ENCODE results near the gene ADH1B. TPM values are rescaled to one million over a fixed set of nuclear protein-coding genes. Genes with fewer than 3 reads are reported as not detected.
"Not testable (repeated sequence)": the region's sequence is repeated elsewhere in the genome, so short reads cannot be mapped to it uniquely, and the experiment has no call there.

ADH1B gene
- polyA plus RNA-seq, 1 donor (not counting 4 experiments of a cell fraction or from before 2014, with no cell fraction given): not detected

DNA sequence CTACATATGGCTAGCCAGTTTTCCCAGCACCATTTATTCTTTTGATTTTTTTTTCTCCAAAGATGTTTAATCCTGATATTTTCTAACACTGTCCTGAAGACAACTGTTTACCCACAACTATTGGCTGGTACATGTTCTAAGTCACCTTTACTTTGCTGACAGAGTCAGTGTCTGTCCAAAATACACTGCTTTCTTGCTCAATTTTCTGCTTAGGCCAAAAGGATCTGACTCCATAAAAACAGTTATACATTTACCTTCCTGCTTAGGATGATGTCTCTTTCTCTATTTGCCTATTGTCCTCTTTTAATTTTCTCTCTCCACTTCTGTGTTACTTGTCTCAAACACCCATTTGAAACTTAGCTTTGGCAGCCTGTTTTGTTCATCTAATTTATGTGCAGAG is 28.1 kb upstream of the ADH1B start:
- no peak overlapping the region for H3K4me3 ChIP-seq (ENCODE audit: control insufficient read depth in 2 of 3, extremely low read depth in 1 of 3, insufficient read depth in 2 of 3, low read depth in 1 of 3, low read length in 3 of 3)
- FAIRE-seq (no peak), DNase-seq (ENCODE audit: low read depth, low spot score) (no peak)
- no peaks in the 10 kb centered on the region for H3K9me3 ChIP-seq (ENCODE audit: control insufficient read depth, low read depth, low read length)
- no peaks in the 10 kb centered on the region for H3K9me1 ChIP-seq (ENCODE audit: control insufficient read depth, extremely low read depth, insufficient read depth, low read length)
- H3K4me2 ChIP-seq (ENCODE audit: control insufficient read depth, extremely low read depth, insufficient read depth, low read depth, low read length): no peak overlapping the region
- H2AFZ ChIP-seq (ENCODE audit: control insufficient read depth, low read length): no peak overlapping the region
- H4K20me1 ChIP-seq (ENCODE audit: control insufficient read depth, extremely low read depth, insufficient read depth, low read length): no peaks in the 10 kb centered on the region
- no peak overlapping the region for H3K27ac ChIP-seq (ENCODE audit: control insufficient read depth, insufficient read depth, low read length)
- H3K4me1 ChIP-seq (ENCODE audit: control insufficient read depth, extremely low read depth, insufficient read depth, low read length): no peaks in the 10 kb centered on the region
- H3K9ac ChIP-seq (ENCODE audit: control insufficient read depth, extremely low read depth, insufficient read depth, low read length): no peak overlapping the region
- dilution Hi-C loops (cut with MboI; ENCODE audit: extremely low pct_ligation_motif_present, low sequenced_read_pairs): no loop called here
- H3K79me2 ChIP-seq (ENCODE audit: control insufficient read depth, insufficient read depth, low read length): no peaks in the 10 kb centered on the region
- TF ChIP-seq, protein P1, sequence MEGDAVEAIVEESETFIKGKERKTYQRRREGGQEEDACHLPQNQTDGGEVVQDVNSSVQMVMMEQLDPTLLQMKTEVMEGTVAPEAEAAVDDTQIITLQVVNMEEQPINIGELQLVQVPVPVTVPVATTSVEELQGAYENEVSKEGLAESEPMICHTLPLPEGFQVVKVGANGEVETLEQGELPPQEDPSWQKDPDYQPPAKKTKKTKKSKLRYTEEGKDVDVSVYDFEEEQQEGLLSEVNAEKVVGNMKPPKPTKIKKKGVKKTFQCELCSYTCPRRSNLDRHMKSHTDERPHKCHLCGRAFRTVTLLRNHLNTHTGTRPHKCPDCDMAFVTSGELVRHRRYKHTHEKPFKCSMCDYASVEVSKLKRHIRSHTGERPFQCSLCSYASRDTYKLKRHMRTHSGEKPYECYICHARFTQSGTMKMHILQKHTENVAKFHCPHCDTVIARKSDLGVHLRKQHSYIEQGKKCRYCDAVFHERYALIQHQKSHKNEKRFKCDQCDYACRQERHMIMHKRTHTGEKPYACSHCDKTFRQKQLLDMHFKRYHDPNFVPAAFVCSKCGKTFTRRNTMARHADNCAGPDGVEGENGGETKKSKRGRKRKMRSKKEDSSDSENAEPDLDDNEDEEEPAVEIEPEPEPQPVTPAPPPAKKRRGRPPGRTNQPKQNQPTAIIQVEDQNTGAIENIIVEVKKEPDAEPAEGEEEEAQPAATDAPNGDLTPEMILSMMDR (optimal IDR thresholded peaks at IDR 0.05 in 1 of 3, IDR thresholded peaks at IDR 0.05 in 1 of 3, conservative IDR thresholded peaks at IDR 0.05 in 1 of 3; ENCODE audit: extremely low read depth in 1 of 3, insufficient read depth in 2 of 3, low read length in 3 of 3): no peak
- no peak for TF ChIP-seq EZH2 (IDR thresholded peaks at IDR 0.05; ENCODE audit: low read length)
- no peaks in the 10 kb centered on the region for H3K36me3 ChIP-seq (ENCODE audit: control insufficient read depth in 2 of 2, extremely low read depth in 1 of 2, insufficient read depth in 2 of 2, low read length in 2 of 2)
- H3K27me3 ChIP-seq (ENCODE audit: control insufficient read depth, extremely low read depth, insufficient read depth, low read length): no peaks in the 10 kb centered on the region

DNA sequence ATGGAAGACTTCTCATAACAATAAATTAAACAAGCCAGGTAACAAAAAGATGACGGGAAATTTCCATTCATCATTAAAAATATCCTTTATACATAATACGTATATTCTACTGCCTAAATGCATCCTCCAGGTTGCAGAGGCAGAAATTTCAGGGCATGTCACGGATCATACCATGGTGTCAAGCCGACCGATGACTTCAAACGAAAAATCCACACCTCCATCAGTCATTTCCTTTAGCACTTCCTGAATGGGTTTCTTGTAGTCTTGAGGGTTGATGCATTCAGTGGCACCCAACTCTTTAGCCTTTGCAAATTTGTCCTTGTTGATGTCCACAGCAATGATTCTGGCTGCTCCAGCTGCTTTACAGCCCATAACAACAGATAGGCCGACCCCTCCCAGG is 21.4 kb upstream of the ADH1B start:
- H3K4me2 ChIP-seq (ENCODE audit: control insufficient read depth, extremely low read depth, insufficient read depth, low read depth, low read length); H3K9me1 ChIP-seq (ENCODE audit: control insufficient read depth, extremely low read depth, insufficient read depth, low read length); dilution Hi-C loops (cut with MboI; ENCODE audit: extremely low pct_ligation_motif_present, low sequenced_read_pairs); H3K36me3 ChIP-seq (ENCODE audit: control insufficient read depth in 2 of 2, extremely low read depth in 1 of 2, insufficient read depth in 2 of 2, low read length in 2 of 2); H3K27me3 ChIP-seq (ENCODE audit: control insufficient read depth, extremely low read depth, insufficient read depth, low read length); DNase-seq (ENCODE audit: low read depth, low spot score); H3K9me3 ChIP-seq (ENCODE audit: control insufficient read depth, low read depth, low read length); H3K9ac ChIP-seq (ENCODE audit: control insufficient read depth, extremely low read depth, insufficient read depth, low read length); H2AFZ ChIP-seq (ENCODE audit: control insufficient read depth, low read length); FAIRE-seq; H3K4me3 ChIP-seq (ENCODE audit: control insufficient read depth in 2 of 3, extremely low read depth in 1 of 3, insufficient read depth in 2 of 3, low read depth in 1 of 3, low read length in 3 of 3); H4K20me1 ChIP-seq (ENCODE audit: control insufficient read depth, extremely low read depth, insufficient read depth, low read length); H3K4me1 ChIP-seq (ENCODE audit: control insufficient read depth, extremely low read depth, insufficient read depth, low read length); H3K27ac ChIP-seq (ENCODE audit: control insufficient read depth, insufficient read depth, low read length); H3K79me2 ChIP-seq (ENCODE audit: control insufficient read depth, insufficient read depth, low read length): not testable (repeated sequence)

DNA sequence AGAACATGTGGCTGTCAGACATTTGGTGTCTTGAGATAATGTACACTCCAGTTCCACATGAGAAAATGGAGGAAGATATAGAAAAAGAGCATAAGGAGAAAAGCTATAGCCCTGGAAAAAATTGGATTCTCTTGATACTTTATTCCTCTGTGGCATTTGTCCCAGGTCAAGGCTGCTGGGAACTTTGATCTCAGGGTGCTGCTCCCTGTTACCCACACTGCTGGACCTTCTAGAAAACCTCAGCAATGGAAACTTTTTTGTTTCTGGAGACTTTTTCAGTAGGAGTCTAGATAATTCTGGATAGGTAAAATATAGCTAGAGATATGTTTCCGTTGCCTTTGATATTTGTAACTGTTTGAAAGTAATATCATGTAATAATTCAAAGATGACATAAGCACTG is 20.2 kb upstream of the ADH1B start:
- dilution Hi-C loops (cut with MboI; ENCODE audit: extremely low pct_ligation_motif_present, low sequenced_read_pairs): no loop called here
- no peaks in the 10 kb centered on the region for H4K20me1 ChIP-seq (ENCODE audit: control insufficient read depth, extremely low read depth, insufficient read depth, low read length)
- H3K9ac ChIP-seq (ENCODE audit: control insufficient read depth, extremely low read depth, insufficient read depth, low read length): no peak overlapping the region
- no peaks in the 10 kb centered on the region for H3K79me2 ChIP-seq (ENCODE audit: control insufficient read depth, insufficient read depth, low read length)
- no peak overlapping the region for H3K4me3 ChIP-seq (ENCODE audit: control insufficient read depth in 2 of 3, extremely low read depth in 1 of 3, insufficient read depth in 2 of 3, low read depth in 1 of 3, low read length in 3 of 3)
- TF ChIP-seq EZH2 (IDR thresholded peaks at IDR 0.05; ENCODE audit: low read length): no peak
- TF ChIP-seq, protein P1 (optimal IDR thresholded peaks at IDR 0.05 in 1 of 3, IDR thresholded peaks at IDR 0.05 in 1 of 3, conservative IDR thresholded peaks at IDR 0.05 in 1 of 3; ENCODE audit: extremely low read depth in 1 of 3, insufficient read depth in 2 of 3, low read length in 3 of 3): no peak
- H3K36me3 ChIP-seq (ENCODE audit: control insufficient read depth in 2 of 2, extremely low read depth in 1 of 2, insufficient read depth in 2 of 2, low read length in 2 of 2): no peaks in the 10 kb centered on the region
- no peak overlapping the region for H3K4me2 ChIP-seq (ENCODE audit: control insufficient read depth, extremely low read depth, insufficient read depth, low read depth, low read length)
- no peaks in the 10 kb centered on the region for H3K9me3 ChIP-seq (ENCODE audit: control insufficient read depth, low read depth, low read length)
- H3K9me1 ChIP-seq (ENCODE audit: control insufficient read depth, extremely low read depth, insufficient read depth, low read length): no peaks in the 10 kb centered on the region
- H3K27me3 ChIP-seq (ENCODE audit: control insufficient read depth, extremely low read depth, insufficient read depth, low read length): no peaks in the 10 kb centered on the region
- no peaks in the 10 kb centered on the region for H3K4me1 ChIP-seq (ENCODE audit: control insufficient read depth, extremely low read depth, insufficient read depth, low read length)
- H2AFZ ChIP-seq (ENCODE audit: control insufficient read depth, low read length): no peak overlapping the region
- FAIRE-seq: no peak
- no peak overlapping the region for H3K27ac ChIP-seq (ENCODE audit: control insufficient read depth, insufficient read depth, low read length)
- no peak for DNase-seq (ENCODE audit: low read depth, low spot score)

Measured in keratinocyte (primary cell).